ENCODE results near the gene ARVCF.

- TF ChIP-seq CTCF (IDR thresholded peaks at IDR 0.05; ENCODE audit: extremely low read depth in 1 of 2, insufficient read depth in 1 of 2, low read depth in 1 of 2, low read length in 2 of 2) = no peak
- TF ChIP-seq MYC (IDR thresholded peaks at IDR 0.05; ENCODE audit: low read depth, low read length) = no peak
- no peak for TF ChIP-seq EZH2 (IDR thresholded peaks at IDR 0.05; ENCODE audit: borderline replicate concordance, low read depth, low read length, severe bottlenecking)
- TF ChIP-seq POLR2AphosphoS5 (IDR thresholded peaks at IDR 0.05; ENCODE audit: insufficient read depth, low read depth, low read length) = no peak
- no peak for TF ChIP-seq POLR2A (IDR thresholded peaks at IDR 0.05; ENCODE audit: low read depth, low read length)
- TF ChIP-seq GATA2 (IDR thresholded peaks at IDR 0.05; ENCODE audit: insufficient read depth, insufficient read length, low read depth, low read length) = no peak
- TF ChIP-seq MAX (IDR thresholded peaks at IDR 0.05; ENCODE audit: insufficient read depth, insufficient read length) = no peak
- no peak for TF ChIP-seq JUN (IDR thresholded peaks at IDR 0.05; ENCODE audit: borderline replicate concordance, insufficient read depth, insufficient read length, low read depth)
Measured at GRCh38 chr22:19994851-19995610, 21.6 kb downstream of the ARVCF start.

Measured in endothelial cell of umbilical vein (primary cell).